ENCODE measurements around the gene SUPT6H.
A peak's percentile ranks its signal among the peaks of the same experiment; 100 is the strongest.

SUPT6H gene

GRCh38 chr17:28702026-28702751 is 40.2 kb downstream of the SUPT6H start:
- DNase-seq (ENCODE audit: low read depth in 2 of 2) = no peak

- DNase-seq (ENCODE audit: low read depth in 2 of 2) = no peak
These were observed 40.7 kb downstream of the SUPT6H start for GRCh38 chr17:28702752-28703150.

DNA sequence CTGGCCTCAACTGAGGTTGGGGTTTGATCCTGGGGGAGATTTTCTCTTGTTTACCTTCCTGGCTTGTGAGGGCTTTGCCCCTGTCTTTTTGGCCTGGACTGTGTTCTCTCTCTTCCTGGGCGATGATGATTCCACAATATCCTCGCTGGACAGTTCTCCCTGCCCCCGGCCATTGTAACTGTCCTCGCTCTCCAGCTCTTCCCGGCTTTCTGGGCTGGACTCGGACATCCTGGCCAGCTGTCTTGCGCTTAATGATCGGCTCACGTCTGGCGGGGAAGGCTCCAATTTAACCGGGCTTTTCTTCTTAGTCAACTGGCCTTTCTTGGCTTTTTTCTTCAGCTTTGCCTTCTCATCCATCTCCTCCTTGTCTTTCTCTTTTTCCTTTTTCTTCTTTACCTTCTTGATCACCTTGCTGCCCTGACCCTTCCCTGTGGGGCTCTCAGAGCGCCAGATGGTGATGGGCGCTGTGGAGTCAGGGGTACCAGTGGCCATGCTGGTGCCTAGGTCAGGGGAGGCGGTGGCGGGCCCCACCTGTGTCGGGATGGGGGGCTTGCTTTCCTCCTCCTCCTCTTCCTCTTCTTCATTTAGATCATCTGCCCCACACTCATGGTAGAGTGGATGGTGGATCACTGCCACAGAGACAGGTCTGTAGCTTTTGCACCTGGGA is 41.7 kb downstream of the SUPT6H start:
- no peak for DNase-seq (ENCODE audit: low read depth in 2 of 2)

DNA sequence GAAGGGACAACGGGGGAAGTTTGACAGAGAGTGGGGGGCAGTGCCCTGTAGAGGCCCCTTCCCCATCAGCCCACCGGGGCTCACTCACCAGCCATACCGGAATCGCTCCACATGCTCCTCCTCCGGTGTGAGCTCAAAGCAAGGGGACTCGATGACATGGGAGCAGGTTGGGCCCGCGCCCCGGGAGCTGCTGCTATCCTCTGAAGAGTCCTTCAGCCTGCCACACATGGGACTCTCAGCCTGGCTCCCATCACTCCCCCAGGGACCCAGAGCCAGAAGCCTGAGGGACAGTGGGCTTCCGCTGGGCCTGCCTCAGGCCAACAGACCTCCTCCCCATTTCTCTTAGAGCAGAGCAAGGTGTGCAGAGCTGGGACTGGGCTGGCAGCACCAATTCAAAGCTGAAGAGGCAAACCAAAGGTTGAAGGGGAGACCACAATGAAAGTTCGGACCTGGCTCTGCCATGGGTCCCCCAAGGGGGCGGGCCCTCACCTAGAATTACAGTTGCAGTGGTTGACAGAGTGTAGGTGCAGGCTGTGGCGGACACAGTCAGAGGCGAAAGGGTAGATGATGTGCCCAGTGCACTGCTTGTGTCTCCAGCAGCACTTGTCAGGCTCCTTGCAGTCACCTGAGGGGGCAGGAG is 42.3 kb downstream of the SUPT6H start:
- DNase-seq (ENCODE audit: low read depth in 2 of 2) = no peak

DNA sequence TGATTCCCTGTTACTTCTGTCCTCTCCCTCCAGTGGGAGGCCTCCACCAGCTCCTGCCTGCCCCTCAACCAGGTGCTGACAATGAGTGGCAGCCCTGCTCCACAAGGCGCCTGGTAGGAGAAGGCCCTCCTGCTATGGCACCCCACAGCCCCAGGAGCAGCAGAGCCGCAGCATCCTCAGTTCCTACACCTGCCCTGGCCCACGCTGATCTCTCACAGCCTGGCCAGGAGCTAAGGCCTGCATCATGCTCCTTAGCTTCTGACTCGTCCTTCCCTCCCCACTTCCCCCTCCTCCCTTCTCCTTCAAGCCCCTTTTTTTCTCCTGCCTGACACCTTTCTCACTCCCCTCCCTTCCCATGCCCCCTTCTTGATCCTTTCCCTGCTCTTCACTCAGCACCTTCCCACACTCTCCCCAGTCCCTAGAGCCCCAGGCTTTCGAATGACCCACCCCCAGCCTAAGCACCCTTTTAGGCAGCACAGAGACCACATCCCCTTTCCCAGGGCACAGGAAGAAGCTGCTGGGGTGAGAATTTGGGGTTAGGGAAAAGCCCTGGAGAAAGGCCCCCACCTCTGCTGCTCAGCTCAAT is 43.2 kb downstream of the SUPT6H start:
- no peak for DNase-seq (ENCODE audit: low read depth in 2 of 2)

DNA sequence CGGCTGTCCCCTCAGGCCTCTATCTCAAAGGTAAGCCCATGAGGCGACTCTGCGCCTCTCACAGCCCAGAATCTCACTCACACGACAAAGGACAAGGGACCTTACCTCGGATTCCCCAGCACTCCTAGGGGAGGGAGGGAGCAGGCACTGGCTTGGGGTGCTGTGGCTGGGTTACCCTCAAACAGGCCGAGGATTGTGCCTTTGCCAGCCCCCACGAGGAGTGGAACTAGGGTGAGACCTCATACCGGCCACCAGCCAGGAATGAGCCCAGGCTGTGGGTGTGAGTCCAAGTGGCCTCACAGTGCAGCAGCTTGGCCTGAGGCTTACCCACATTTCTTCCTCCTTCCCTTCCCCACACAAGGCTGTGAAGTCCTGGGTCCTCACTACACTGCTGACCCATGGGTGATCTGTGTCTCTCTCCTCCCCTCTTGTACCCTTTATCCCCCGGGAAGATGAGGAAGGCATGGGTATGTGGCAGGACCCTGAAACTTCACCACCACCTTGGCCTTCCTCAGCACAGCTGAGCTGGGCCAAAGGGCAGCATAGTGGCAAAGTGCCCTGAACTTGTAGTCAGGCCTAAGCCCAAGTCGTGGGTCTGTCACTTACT is 43.8 kb downstream of the SUPT6H start:
- no peak for DNase-seq (ENCODE audit: low read depth in 2 of 2)

DNA sequence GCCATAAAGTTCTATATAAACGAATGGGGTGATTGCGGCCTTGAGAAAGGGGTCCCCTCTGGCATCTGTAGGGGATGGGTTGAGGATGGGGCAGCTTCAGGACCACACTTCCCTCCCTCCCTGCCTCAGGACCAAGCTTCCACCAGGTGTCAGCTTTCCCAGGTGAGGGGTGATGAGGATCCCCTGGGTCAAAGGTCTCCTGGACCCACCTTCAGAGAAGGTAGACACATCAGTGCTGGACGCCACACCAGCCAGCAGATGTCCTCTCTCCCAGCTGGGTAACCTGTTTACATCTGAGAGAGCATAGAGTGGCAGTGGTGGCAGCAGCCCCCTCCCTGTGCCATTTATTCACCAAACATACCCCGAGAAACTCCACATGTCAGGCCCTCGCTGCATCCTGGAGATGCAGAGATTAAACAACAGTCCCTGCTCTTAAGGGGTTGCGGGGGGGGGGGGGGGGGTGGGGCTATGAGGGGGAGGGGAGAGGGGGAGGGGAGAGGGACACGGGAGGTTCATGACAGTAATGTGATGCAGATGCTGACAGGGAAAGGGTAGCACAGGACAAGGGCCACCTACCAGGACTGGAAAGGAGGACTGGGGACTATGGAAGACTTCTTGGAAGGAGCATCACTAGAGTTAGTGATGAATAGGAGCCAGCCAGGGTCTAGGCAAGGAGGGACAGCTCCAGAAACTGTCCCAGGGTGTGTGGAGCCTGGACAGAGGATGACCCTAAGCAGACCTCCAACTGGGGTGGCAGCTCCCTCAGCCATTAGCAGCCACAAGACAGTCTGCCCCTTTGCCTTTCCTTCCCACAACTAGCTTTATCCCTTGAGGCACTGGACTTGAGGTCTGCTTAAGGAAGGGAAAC is 44.7 kb downstream of the SUPT6H start:
- DNase-seq (ENCODE audit: low read depth in 2 of 2) = no peak

- no peak for DNase-seq (ENCODE audit: low read depth in 2 of 2)
These were observed 45.3 kb downstream of the SUPT6H start for GRCh38 chr17:28707339-28707720.

GRCh38 chr17:28710861-28711722 is 49.1 kb downstream of the SUPT6H start:
- DNase-seq (ENCODE audit: low read depth in 2 of 2) = peak; percentile 74 to 75

DNA sequence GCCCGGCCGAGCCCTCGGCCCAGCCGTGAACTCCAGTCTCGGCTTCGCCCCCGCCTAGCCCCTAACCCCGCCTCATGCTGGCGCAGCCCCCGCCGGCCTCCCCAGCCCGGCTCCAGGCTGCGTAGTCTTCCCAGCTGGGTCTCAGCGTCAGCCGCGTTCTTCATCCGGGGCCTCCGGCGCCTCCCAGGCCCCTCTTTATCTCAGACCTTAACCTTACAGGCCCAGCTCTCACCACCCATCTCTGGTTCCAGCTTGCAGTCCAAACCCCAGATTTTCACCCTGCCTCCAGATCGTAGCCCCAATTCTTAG is 49.7 kb downstream of the SUPT6H start, which contains the start of gene PROCA1:
TSS of gene PROCA1 (minus strand) at position 166 of the 309 bp plus-strand sequence. CDS start 228 bp downstream, outside the sequence.
- no peak for DNase-seq (ENCODE audit: low read depth in 2 of 2)

DNA sequence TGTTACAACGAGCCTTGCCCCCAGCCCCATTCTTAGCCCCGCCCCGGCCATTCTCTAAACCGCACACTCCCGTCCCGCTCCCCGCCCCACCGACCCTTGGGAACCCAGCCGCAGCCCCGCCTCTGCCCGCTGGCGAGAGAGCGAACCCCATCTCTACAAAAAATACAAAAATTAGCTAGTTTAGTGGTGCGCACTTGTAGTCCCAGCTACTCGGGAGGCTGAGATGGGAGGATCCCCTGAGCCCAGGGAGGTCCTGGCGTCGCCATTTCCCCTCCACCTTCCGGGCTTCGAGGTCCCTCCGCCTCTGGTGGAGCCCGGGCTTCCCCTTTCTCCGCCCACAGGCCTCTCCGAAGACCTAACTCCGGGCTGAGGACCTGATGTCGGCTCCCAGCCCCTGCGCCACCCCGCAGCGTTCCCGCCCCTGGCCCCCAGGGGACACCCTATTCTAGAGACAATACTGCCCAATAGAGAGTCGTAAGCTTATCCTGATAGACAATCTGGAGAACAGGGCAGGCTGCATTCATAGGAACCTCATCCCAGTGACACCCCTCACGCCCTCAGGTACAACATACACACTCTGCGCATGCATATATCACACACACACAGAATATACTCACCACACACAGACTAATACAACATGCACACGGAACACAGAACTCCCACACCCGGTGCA is 50.2 kb downstream of the SUPT6H start:
- DNase-seq (ENCODE audit: low read depth in 2 of 2) = peak in 1 of 2 donors; percentile 31

- no peak for DNase-seq (ENCODE audit: low read depth in 2 of 2)
These were observed 50.9 kb downstream of the SUPT6H start for GRCh38 chr17:28712705-28713415.

DNA sequence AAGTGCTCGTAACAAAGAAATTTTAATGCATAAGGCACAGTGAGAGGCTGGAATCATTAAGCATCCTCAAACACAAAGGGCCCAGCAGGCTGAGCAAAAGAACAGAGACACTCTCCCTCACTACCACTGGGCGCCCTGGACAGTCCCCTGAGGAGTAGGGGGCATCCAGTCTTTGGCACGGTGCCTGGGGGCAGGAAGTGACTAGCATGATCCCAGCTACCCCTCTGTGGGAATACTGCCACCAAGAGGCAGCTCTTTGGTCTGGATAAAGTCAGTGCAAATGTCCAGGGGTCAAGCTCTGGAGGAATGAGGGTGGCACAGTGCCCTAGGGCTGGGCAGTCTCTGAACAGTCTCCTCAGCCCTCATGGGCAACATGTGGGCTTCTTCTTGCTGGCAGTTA is 52.3 kb downstream of the SUPT6H start:
- no peak for DNase-seq (ENCODE audit: low read depth in 2 of 2)

GRCh38 chr17:28715217-28715616 is 53.2 kb downstream of the SUPT6H start:
- DNase-seq (ENCODE audit: low read depth in 2 of 2) = no peak

DNA sequence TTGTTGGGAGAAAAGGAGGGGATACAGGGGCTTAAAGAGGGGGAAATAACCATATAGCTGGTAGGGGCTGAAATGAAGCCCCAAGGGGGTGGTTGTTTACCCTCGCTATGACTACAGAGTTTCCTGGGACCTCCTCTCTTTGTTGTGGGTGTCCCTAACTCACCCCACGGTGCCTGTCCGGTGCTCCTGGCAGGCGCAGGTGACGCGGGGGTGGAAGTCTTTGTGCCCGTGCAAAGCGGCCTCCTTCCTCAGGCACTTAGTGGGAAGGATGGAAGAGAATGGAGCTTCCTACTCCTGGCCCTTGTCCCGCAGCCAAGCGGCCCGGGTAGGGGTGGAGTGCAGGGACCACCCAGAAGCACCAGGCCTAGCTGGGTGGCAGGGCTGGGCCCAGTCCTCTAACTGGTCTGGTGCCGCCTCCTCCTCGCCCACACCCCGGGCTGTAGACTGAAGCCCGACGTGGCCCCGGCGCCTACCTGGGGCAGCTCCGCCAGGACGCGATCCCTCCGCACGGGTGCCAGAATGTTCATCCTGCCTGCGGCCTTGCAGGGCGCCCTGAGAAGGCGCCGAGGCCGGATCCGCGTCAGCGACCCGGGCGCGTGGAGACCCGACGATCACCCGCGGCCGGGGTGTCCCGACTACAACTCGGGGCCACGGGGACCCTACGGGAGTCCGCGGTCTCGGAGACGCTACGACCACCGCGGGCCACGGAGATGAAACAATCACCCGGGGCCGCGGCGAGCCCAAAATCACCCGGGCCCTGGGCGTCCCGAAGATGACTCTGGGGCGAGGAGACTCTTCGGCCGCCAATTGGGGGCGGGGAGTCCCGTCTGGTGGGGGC is 55.0 kb downstream of the SUPT6H start:
- no peak for DNase-seq (ENCODE audit: low read depth in 2 of 2)

- DNase-seq (ENCODE audit: low read depth in 2 of 2) = no peak
These were observed 55.8 kb downstream of the SUPT6H start, which contains the start of gene RAB34 for GRCh38 chr17:28717578-28718332. RAB34 (minus strand) TSS chr17:28717868; CDS start chr17:28717266, 602 bp downstream.

GRCh38 chr17:28718333-28719020 is 56.5 kb downstream of the SUPT6H start:
- no peak for DNase-seq (ENCODE audit: low read depth in 2 of 2)
